Karpas-422 (cell line): ENCODE measurements around the gene HSD11B1. TPM values are rescaled to one million over a fixed set of nuclear protein-coding genes. Genes with fewer than 3 reads are reported as not detected.

Source experiments
- DNase-seq: peaks from one replicate; pipeline ENCODE4 v3.0.0-alpha.2; 2015
- H2AFZ ChIP-seq: fragments of 200-600 bp; sonication (generic); 2 replicates; pipeline ENCODE4 v1.6.1; 2014; ENCODE audit warnings: antibody characterized with exemption, low read length, mixed read lengths
- H3K27ac ChIP-seq: fragments of 200-600 bp; sonication (generic); 2 replicates; pipeline ENCODE4 v1.5.1; 2014; ENCODE audit warnings: mild to moderate bottlenecking, low read length, moderate library complexity
- H3K27me3 ChIP-seq: fragments of 200-600 bp; sonication (generic); 2 replicates; pipeline ENCODE4 v1.6.1; 2014; ENCODE audit warnings: low read length, mixed read lengths
- H3K36me3 ChIP-seq: fragments of 200-600 bp; sonication (generic); 2 replicates; pipeline ENCODE4 v1.6.1; 2014; ENCODE audit warnings: low read length, mixed read lengths; ENCODE audit not compliant: insufficient read depth
- H3K4me1 ChIP-seq: fragments of 200-600 bp; sonication (generic); 2 replicates; pipeline ENCODE4 v1.6.1; 2014; ENCODE audit warnings: mild to moderate bottlenecking, low read length, mixed read lengths
- H3K4me2 ChIP-seq: fragments of 200-600 bp; sonication (generic); 2 replicates; pipeline ENCODE4 v1.6.1; 2014; ENCODE audit warnings: low read length, low read depth, mild to moderate bottlenecking; ENCODE audit not compliant: poor library complexity, severe bottlenecking
- H3K4me3 ChIP-seq: fragments of 200-600 bp; sonication (generic); 2 replicates; pipeline ENCODE4 v1.5.1; 2014; ENCODE audit warnings: mild to moderate bottlenecking, antibody characterized with exemption, low read length, mixed read lengths
- H3K79me2 ChIP-seq: fragments of 200-600 bp; sonication (generic); 2 replicates; pipeline ENCODE4 v1.6.1; 2014; ENCODE audit warnings: mild to moderate bottlenecking, low read length, mixed read lengths
- H3K9ac ChIP-seq: fragments of 200-600 bp; sonication (generic); 2 replicates; pipeline ENCODE4 v1.6.0; 2014; ENCODE audit warnings: low read length
- H3K9me2 ChIP-seq: fragments of 200-600 bp; sonication (generic), shearing (Covaris generic); replicated peaks from 2 replicates; pipeline ENCODE4 v1.6.0; 2014; ENCODE audit warnings: mild to moderate bottlenecking, low read length, moderate library complexity; ENCODE audit not compliant: insufficient read depth
- H3K9me3 ChIP-seq: fragments of 300-700, 200-600 bp; sonication (generic); 2 replicates; pipeline ENCODE4 v1.6.1; 2014; ENCODE audit warnings: low read length, mixed read lengths
- H4K20me1 ChIP-seq: fragments of 200-600 bp; sonication (generic); 2 replicates; pipeline ENCODE4 v1.6.1; 2014; ENCODE audit warnings: mild to moderate bottlenecking, antibody characterized with exemption, low read length, low read depth; ENCODE audit not compliant: insufficient read depth
- total RNA-seq: library from RNA; depleted of rRNA; stranded (reverse); fragments of >200 nt; shearing (Covaris generic); gene quantifications from 2 replicates; pipeline ENCODE4 v1.2.3, GENCODE V29; 2014; ENCODE audit warnings: low replicate concordance; rRNA removed

The HSD11B1 gene
- not detected in 2 replicates for total RNA-seq

DNA sequence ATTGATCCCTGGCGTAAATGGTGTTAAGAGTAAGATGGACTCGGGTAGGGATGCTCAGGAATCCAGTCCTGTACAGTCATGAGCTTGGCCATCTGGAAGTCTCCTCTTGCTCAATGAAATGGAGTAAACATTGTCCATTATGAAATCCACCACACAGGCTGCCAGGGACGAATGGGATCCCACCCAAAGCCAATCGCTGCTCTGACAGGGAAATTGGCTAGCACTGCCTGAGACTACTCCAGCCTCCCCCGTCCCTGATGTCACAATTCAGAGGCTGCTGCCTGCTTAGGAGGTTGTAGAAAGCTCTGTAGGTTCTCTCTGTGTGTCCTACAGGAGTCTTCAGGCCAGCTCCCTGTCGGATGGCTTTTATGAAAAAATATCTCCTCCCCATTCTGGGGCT lies at the start of gene HSD11B1:
Gene HSD11B1, plus strand, starts transcription at position 263 of the 400 bp plus-strand sequence. Its CDS starts 97 bp downstream, at position 360.
- no peak within 1 kb of the TSS for H3K4me3 ChIP-seq
- no peak within 1 kb of the TSS for H3K4me2 ChIP-seq
- no peaks in the 10 kb centered on the region for H3K4me1 ChIP-seq
- no peak within 1 kb of the TSS for H2AFZ ChIP-seq
- H3K9me3 ChIP-seq, result no peaks in the 10 kb centered on the region
- H3K9me2 ChIP-seq, result no peaks in the 10 kb centered on the region
- DNase-seq, result no peak
- H3K79me2 ChIP-seq, result no peaks in the 10 kb centered on the region
- H3K27me3 ChIP-seq, result no peaks in the 10 kb centered on the region
- H3K9ac ChIP-seq, result no peak within 1 kb of the TSS
- H4K20me1 ChIP-seq, result no peaks in the 10 kb centered on the region
- no peak within 1 kb of the TSS for H3K27ac ChIP-seq
- no peaks in the 10 kb centered on the region for H3K36me3 ChIP-seq

GRCh38 chr1:209655411-209656231 lies 49.0 kb upstream of the HSD11B1 start:
- no peak overlapping the region for H3K4me3 ChIP-seq
- H3K4me2 ChIP-seq, result no peak overlapping the region
- no peak overlapping the region for H3K27ac ChIP-seq
- H4K20me1 ChIP-seq, result no peaks in the 10 kb centered on the region
- H3K4me1 ChIP-seq, result no peaks in the 10 kb centered on the region
- H2AFZ ChIP-seq, result no peak overlapping the region
- H3K9me3 ChIP-seq, result no peaks in the 10 kb centered on the region
- no peaks in the 10 kb centered on the region for H3K9me2 ChIP-seq
- no peaks in the 10 kb centered on the region for H3K27me3 ChIP-seq
- H3K9ac ChIP-seq, result no peak overlapping the region
- H3K79me2 ChIP-seq, result no peaks in the 10 kb centered on the region
- no peak for DNase-seq
- no peaks in the 10 kb centered on the region for H3K36me3 ChIP-seq

DNA sequence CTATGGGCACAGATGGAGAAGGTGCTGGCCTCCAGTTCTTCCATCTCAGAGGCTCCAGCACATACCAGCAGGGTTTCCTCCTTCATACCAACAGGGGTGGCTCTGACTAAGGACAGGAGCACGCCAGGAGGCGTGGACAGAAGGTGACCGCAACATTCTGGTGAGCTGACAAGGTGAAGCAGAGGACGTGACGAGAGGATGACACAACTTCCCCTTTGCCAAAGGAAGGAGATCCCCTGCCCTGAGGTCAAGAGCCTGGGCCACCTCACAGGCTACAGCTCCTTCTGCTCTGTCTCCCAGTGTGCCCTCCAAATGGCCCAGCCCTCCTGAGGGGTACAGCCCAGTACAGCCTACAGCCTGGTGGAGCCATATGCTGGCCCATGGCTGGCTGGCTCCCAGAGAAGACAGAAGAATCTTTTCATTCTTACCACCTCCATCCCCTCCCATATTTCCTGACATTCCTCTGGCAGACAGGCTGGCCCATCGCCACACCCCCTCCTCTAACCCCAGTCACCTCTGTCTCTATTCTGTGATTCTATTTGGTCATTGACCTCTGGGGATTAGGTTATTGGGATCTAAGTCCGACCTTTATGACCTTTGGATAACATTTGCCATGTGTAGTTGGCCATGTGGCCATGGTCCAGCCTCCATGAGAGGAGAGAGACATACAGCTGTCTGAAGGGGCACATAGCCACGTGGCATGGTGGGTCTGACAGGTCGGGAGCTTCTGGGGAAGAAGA lies 47.3 kb upstream of the HSD11B1 start:
- H3K36me3 ChIP-seq, result no peaks in the 10 kb centered on the region
- H2AFZ ChIP-seq, result no peak overlapping the region
- no peaks in the 10 kb centered on the region for H3K4me1 ChIP-seq
- no peak for DNase-seq
- no peaks in the 10 kb centered on the region for H3K9me2 ChIP-seq
- no peaks in the 10 kb centered on the region for H3K79me2 ChIP-seq
- no peak overlapping the region for H3K4me2 ChIP-seq
- no peaks in the 10 kb centered on the region for H3K27me3 ChIP-seq
- H3K27ac ChIP-seq, result no peak overlapping the region
- no peak overlapping the region for H3K9ac ChIP-seq
- no peaks in the 10 kb centered on the region for H3K9me3 ChIP-seq
- H4K20me1 ChIP-seq, result no peaks in the 10 kb centered on the region
- no peak overlapping the region for H3K4me3 ChIP-seq

DNA sequence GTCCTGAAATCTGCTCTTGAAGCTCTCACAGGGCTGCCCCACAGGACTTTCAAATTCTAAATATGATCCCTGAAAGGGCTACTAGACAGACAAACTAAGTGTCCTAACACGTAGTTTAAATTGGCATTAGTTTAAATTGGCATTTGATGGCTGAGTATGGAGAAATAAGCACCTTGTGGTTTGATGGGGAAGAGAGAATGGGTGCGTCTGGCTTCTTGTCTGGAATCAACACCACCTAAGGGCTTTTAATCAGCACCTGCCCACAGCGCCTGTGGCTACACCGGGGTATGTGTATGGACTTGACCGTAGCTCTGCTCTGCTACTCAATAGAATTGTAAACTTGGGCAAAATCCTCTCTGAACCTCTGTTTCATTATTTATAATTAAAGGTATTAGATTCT lies 46.7 kb upstream of the HSD11B1 start:
- H3K4me1 ChIP-seq, result no peaks in the 10 kb centered on the region
- no peak overlapping the region for H3K4me2 ChIP-seq
- no peaks in the 10 kb centered on the region for H3K36me3 ChIP-seq
- no peaks in the 10 kb centered on the region for H3K27me3 ChIP-seq
- H2AFZ ChIP-seq, result no peak overlapping the region
- H4K20me1 ChIP-seq, result no peaks in the 10 kb centered on the region
- H3K9ac ChIP-seq, result no peak overlapping the region
- DNase-seq, result peak; percentile 12
- no peaks in the 10 kb centered on the region for H3K9me3 ChIP-seq
- H3K4me3 ChIP-seq, result no peak overlapping the region
- no peak overlapping the region for H3K27ac ChIP-seq
- H3K9me2 ChIP-seq, result no peaks in the 10 kb centered on the region
- H3K79me2 ChIP-seq, result no peaks in the 10 kb centered on the region

DNA sequence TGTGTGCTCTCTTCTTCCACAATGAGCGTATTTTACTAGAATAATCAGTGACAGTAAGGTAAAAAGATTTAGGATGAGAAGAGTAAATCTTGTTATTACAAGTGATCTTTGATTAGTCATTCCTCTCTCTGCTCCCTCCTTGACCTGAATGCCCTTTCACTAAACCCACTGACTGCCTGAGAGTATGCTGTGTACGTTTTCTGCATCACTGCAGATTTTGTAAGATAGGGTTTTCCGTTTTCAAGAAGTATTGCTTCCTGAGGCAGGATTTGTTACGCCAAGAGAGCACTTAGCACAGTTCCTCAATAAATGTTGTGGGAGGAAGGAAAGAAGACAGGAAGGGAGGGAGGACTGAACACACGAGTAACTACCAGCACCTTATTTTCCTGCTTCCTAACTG lies 44.7 kb upstream of the HSD11B1 start:
- Histone ChIP-seq H3K9me2 (no peaks in the 10 kb centered on the region), H3K27ac (no peak overlapping the region), H3K4me3 (no peak overlapping the region), H3K27me3 (no peaks in the 10 kb centered on the region), H3K36me3 (no peaks in the 10 kb centered on the region), H3K4me1 (no peaks in the 10 kb centered on the region), H3K4me2 (no peak overlapping the region), H3K9ac (no peak overlapping the region), H3K79me2 (no peaks in the 10 kb centered on the region), H4K20me1 (no peaks in the 10 kb centered on the region), H3K9me3 (no peaks in the 10 kb centered on the region), H2AFZ (no peak overlapping the region)
- DNase-seq, result no peak

- DNase-seq, result peak; percentile 6
- Histone ChIP-seq H3K4me3 (no peak overlapping the region), H4K20me1 (no peaks in the 10 kb centered on the region), H3K4me2 (no peak overlapping the region), H3K9me3 (no peaks in the 10 kb centered on the region), H3K4me1 (no peaks in the 10 kb centered on the region), H2AFZ (no peak overlapping the region), H3K27me3 (no peaks in the 10 kb centered on the region), H3K9me2 (no peaks in the 10 kb centered on the region), H3K9ac (no peak overlapping the region), H3K36me3 (no peaks in the 10 kb centered on the region), H3K79me2 (no peaks in the 10 kb centered on the region), H3K27ac (no peak overlapping the region)
Observed at GRCh38 chr1:209661071-209661470, 43.6 kb upstream of the HSD11B1 start.

DNA sequence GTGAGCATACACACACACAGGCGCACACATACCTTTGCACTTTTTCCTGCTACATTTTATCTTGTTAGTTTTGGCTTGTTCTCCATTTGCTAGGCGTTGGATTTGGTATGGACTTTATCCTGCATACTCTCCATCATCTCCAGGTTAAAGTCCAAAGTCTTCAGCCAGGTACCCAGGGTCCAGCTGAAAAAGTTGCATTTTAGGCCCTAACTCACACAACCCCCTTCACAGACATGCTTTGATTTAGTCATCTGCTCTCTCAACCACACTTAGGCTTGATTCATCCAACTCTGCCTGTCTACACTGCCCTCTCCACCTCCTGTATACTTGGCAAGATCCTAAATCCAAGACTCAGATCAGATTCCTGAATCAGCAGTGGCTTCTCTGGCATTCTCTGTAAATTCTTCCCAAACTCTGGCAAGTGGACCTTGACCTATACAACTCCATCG lies 41.7 kb upstream of the HSD11B1 start:
- Histone ChIP-seq H3K4me2 (no peak overlapping the region), H3K4me3 (no peak overlapping the region), H3K4me1 (no peaks in the 10 kb centered on the region), H3K79me2 (no peaks in the 10 kb centered on the region), H2AFZ (no peak overlapping the region), H3K27ac (no peak overlapping the region), H4K20me1 (no peaks in the 10 kb centered on the region), H3K9ac (no peak overlapping the region), H3K9me2 (no peaks in the 10 kb centered on the region), H3K27me3 (no peaks in the 10 kb centered on the region), H3K9me3 (no peaks in the 10 kb centered on the region), H3K36me3 (no peaks in the 10 kb centered on the region)
- DNase-seq, result no peak

DNA sequence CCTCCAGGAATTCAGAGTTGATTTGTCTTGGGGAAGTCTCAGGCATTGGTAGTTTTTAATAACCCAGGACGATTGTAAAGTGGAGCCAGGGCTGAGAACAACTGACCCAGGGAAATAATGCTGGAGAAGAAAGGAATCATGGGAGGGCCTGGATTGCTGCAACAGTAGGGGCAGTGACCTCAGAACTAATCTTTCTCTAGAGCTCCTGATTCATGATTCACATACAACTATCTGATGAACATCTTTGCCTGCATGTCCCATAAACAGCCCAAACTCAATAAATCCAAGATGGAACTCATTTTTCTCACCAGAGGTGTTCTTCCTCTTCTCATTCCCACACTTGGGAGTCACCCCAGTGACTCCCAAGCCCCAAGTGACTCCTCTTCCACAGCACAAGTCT lies 37.5 kb upstream of the HSD11B1 start:
- Histone ChIP-seq H3K79me2 (no peaks in the 10 kb centered on the region), H3K27ac (no peak overlapping the region), H3K4me3 (no peak overlapping the region), H3K4me1 (no peaks in the 10 kb centered on the region), H3K4me2 (no peak overlapping the region), H3K9me3 (no peaks in the 10 kb centered on the region), H3K9me2 (no peaks in the 10 kb centered on the region), H2AFZ (no peak overlapping the region), H4K20me1 (no peaks in the 10 kb centered on the region), H3K27me3 (no peaks in the 10 kb centered on the region), H3K9ac (no peak overlapping the region), H3K36me3 (no peaks in the 10 kb centered on the region)
- no peak for DNase-seq
